NB4 (cell line): Measurements from ENCODE around the gene TRIP13.
"Not testable (repeated sequence)": the region's sequence is repeated elsewhere in the genome, so short reads cannot be mapped to it uniquely, and the experiment has no call there.

Experiments used
- DNase-seq: peaks from one replicate; pipeline ENCODE4 v3.0.0; 2010; ENCODE audit warnings: low read depth
- H3K4me3 ChIP-seq: one replicate; pipeline ENCODE4 v1.5.1; 2011; ENCODE audit warnings: mild to moderate bottlenecking, low read depth, low read length, moderate library complexity
- MYC ChIP-seq: IDR thresholded peaks from 2 replicates; pipeline ENCODE4 v1.6.1; 2011; ENCODE audit warnings: low read depth, low read length
- POLR2A ChIP-seq: IDR thresholded peaks from 2 replicates; pipeline ENCODE4 v1.6.1; 2011; ENCODE audit warnings: mild to moderate bottlenecking; ENCODE audit not compliant: insufficient read length; ENCODE audit errors: extremely low read depth
- TF ChIP-seq, protein P1 (sequence below): IDR thresholded peaks from 2 replicates; pipeline ENCODE4 v1.6.1; 2011; ENCODE audit warnings: low read depth, low read length
- TF ChIP-seq, protein P2 (sequence below): IDR thresholded peaks from one replicate; pipeline ENCODE4 v1.5.1; 2012; ENCODE audit warnings: low read depth, low read length

Gene TRIP13

DNA sequence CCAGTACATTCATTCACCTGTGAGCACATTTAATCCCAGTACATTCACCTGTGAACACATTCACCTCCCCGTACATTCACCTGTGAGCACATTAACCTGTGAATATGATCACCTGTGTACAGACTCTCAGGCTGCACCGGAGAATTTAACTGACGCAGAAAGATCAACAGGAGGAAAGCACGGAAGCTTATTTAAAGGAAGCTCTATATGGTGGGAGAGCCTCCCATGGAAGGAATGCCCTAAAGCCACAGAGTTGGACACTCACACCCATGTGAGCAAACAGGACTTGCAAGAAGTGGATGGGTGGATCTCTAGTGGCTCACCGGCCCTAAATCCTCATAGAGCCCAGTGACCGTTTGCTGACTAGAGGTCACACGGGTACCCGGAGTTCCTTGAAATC lies 38.2 kb downstream of the TRIP13 start:
- TF ChIP-seq, protein P1, sequence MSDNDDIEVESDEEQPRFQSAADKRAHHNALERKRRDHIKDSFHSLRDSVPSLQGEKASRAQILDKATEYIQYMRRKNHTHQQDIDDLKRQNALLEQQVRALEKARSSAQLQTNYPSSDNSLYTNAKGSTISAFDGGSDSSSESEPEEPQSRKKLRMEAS, result no peak
- TF ChIP-seq, protein P2, sequence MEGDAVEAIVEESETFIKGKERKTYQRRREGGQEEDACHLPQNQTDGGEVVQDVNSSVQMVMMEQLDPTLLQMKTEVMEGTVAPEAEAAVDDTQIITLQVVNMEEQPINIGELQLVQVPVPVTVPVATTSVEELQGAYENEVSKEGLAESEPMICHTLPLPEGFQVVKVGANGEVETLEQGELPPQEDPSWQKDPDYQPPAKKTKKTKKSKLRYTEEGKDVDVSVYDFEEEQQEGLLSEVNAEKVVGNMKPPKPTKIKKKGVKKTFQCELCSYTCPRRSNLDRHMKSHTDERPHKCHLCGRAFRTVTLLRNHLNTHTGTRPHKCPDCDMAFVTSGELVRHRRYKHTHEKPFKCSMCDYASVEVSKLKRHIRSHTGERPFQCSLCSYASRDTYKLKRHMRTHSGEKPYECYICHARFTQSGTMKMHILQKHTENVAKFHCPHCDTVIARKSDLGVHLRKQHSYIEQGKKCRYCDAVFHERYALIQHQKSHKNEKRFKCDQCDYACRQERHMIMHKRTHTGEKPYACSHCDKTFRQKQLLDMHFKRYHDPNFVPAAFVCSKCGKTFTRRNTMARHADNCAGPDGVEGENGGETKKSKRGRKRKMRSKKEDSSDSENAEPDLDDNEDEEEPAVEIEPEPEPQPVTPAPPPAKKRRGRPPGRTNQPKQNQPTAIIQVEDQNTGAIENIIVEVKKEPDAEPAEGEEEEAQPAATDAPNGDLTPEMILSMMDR, result no peak
- TF ChIP-seq MYC (no peak), POLR2A (no peak)
- no peak overlapping the region for H3K4me3 ChIP-seq
- no peak for DNase-seq

DNA sequence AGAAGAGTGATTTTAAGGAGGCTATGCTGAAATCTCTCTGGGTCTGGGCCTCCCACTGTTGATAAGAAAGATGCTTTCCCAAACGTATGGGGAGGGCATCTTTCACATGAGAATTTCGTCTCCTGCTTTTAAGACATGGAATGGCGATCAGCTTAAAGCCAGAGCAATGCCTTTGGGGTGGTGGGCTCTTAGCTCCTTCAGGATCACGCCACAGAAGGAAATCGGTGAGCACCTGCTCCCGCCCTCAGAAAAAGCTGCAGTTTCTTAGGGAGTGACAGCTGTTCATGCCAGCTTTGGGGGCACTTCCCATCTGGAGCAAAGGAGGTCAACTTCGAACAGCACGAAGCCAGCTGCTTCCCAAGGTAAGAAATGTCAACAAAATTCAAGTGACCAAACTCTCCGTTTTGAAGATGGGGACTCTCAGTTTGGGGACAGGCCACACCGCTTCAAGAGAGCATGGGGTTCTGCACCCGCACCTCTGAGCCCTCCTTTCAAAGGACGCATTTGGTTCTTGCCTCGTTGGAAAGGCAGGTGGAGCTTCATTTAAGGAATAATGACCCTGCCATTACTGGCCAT lies 39.0 kb downstream of the TRIP13 start:
- TF ChIP-seq, protein P1, result no peak
- TF ChIP-seq POLR2A (no peak), MYC (no peak)
- TF ChIP-seq, protein P2, result no peak
- H3K4me3 ChIP-seq, result no peak overlapping the region
- DNase-seq, result no peak

DNA sequence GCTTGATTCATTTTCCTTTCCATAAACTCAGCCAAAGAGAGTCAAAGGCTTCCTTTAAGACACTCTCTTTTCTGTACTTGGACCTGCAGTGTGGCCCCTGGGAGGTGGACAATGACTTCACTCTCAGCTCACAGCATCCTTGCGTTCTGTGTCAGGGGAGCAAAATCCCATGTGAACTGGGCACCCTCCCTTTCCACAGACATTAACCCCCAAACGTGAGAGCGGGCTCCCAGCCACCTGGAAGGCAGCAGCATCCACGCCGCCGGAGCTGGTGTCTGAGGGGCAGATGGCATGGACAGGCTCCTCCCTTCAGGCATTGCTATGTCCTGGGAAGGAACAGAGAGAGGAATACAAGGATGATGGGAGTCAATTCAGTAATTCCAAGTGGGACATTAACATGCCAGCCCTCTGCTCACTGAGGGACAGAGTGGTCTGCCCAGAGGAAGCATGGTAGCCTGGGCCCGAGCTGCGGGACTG lies 39.5 kb downstream of the TRIP13 start:
- no peak overlapping the region for H3K4me3 ChIP-seq
- no peak for DNase-seq
- TF ChIP-seq, protein P2, result no peak
- TF ChIP-seq POLR2A (no peak), MYC (no peak)
- TF ChIP-seq, protein P1, result no peak

DNA sequence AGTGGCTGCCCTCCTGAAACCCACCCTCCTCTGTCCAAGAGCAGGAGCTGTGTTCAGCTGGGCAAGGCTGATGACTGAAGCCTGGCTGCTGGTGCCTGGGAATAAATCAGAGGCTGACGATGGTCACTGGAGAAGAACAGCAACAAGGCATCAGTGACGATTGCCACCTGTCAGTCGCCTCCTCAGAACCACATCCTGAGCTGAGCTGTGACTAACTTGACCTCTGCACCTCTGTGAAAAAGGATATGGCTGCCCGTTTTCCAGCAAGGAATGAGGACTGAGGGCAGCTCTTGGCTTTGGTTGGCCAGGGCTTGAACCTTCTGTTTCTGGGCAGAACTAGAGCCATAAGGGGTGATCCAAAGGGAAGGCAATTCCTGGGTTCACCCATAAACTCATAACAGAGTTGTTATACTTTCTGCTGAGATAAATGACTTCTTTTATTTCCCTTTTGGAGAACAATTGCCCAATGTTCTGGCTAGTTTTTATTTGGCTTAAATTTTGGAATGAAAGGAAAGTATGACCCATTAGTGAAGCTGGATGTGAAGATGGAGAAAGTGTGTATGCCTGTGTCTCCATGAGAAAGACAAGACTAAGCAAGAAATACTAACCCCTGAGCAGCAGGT lies 40.1 kb downstream of the TRIP13 start:
- TF ChIP-seq, protein P2, result no peak
- TF ChIP-seq, protein P1, result no peak
- TF ChIP-seq POLR2A, result no peak
- no peak overlapping the region for H3K4me3 ChIP-seq
- DNase-seq, result no peak

DNA sequence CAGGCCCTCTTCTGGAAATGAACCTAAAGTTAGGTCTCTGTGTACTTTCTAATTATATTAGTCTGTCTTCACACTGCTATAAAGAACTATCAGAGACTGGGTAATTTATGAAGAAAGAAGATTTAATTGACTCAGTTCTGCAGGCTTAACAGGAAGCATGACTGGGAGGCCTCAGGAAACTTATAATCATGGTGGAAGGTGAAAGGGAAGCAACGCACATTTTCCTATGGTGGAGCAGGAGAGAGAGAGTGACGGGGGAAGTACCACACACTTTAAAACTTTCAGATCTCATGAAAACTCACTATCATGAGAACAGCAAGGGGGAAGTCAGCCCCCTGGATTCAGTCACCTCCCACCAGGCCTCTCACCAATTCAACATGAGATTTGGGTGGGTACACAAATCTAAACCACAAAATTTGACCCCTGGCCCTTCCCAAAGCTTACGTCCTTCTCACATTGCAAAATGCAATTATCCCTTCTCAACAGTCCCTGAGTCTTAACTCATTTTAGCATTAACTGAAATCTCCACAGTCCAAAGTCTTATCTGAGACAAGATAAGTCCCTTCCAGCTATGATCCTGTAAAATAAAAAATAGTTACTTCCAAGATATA lies 40.7 kb downstream of the TRIP13 start:
- no peak for DNase-seq
- no peak overlapping the region for H3K4me3 ChIP-seq
- TF ChIP-seq, protein P1, result no peak
- TF ChIP-seq, protein P2, result no peak
- TF ChIP-seq POLR2A (no peak), MYC (no peak)

DNA sequence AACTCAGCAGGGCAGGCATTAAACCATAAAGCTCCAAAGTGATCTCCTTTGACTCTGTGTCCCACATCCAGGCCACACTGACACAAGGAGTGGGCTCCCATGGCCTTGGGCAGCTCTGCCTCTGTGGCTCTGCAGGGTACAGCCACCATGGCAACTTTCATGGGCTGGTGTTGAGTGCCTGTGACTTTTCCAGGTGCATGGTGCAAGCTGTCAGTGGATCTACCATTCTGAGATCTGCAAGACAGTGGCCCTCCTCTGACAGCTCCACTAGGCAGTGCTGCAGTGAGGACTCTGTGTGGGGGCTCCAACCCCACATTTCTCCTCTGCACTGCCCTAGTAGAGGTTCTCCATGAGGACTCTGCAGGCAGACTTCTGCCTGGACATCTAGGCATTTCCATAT lies 41.3 kb downstream of the TRIP13 start:
- DNase-seq, H3K4me3 ChIP-seq: not testable (repeated sequence)

DNA sequence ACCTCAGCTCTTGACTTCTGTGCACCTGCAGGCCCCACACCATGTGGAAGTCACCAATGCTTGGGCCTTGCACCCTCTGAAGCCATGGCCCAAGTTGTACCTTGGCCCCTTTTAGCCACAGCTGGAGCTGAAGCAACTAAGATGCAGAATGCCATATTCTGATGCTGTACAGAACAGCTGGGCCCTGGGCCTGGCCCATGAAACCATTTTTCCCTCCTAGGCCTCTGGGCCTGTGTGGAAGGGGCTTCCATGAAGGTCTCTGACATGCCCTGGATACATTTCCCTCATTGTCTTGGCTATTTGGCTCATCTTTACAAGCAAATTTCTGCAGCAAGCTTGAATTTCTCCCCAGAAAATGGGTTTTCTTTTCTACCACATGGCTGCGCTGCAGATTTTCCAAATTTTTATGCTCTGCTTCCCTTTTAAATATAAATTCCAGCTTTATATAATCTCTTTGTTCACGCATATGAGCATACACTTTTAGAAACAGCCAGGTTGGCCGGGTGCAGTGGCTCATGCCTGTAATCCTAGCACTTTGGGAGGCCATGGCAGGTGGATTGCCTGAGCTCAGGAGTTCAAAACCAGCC lies 41.8 kb downstream of the TRIP13 start:
- DNase-seq, result not testable (repeated sequence)

More for the DNA sequence above, 41.8 kb downstream of the TRIP13 start:
- not testable (repeated sequence) for H3K4me3 ChIP-seq
